ENCODE measurements around the gene ISLR.

The ISLR gene

GRCh38 chr15:74202452-74203401 lies 29.2 kb downstream of the ISLR start, which contains the start of gene STRA6:
STRA6 (minus strand) TSS chr15:74202787; CDS start chr15:74202267, 520 bp downstream.
- TF ChIP-seq REST (IDR thresholded peaks at IDR 0.05; ENCODE audit: insufficient read depth in 1 of 2, low read depth in 2 of 2, low read length in 2 of 2) (no peak), SIN3A (IDR thresholded peaks at IDR 0.05; ENCODE audit: borderline replicate concordance, insufficient read depth, low read length) (0 out of 2 replicates have a peak, but pooled peaks have one; percentile 26), TAF1 (IDR thresholded peaks at IDR 0.05; ENCODE audit: borderline replicate concordance, insufficient read depth, low read length) (no peak)

GRCh38 chr15:74203914-74204431 lies 30.5 kb downstream of the ISLR start:
- TF ChIP-seq REST (IDR thresholded peaks at IDR 0.05; ENCODE audit: insufficient read depth in 1 of 2, low read depth in 2 of 2, low read length in 2 of 2), result no peak
- no peak for TF ChIP-seq SIN3A (IDR thresholded peaks at IDR 0.05; ENCODE audit: borderline replicate concordance, insufficient read depth, low read length)
- TF ChIP-seq TAF1 (IDR thresholded peaks at IDR 0.05; ENCODE audit: borderline replicate concordance, insufficient read depth, low read length), result no peak
- no peak for TF ChIP-seq POLR2AphosphoS5 (IDR thresholded peaks at IDR 0.05; ENCODE audit: low read depth, low read length)
- no peak for TF ChIP-seq FOXP2 (optimal IDR thresholded peaks at IDR 0.05; ENCODE audit: borderline replicate concordance, extremely low read depth, extremely low read length, insufficient read depth)

- no peak for TF ChIP-seq REST (IDR thresholded peaks at IDR 0.05; ENCODE audit: insufficient read depth in 1 of 2, low read depth in 2 of 2, low read length in 2 of 2)
- no peak for TF ChIP-seq POLR2AphosphoS5 (IDR thresholded peaks at IDR 0.05; ENCODE audit: low read depth, low read length)
- no peak for TF ChIP-seq FOXP2 (optimal IDR thresholded peaks at IDR 0.05; ENCODE audit: borderline replicate concordance, extremely low read depth, extremely low read length, insufficient read depth)
- TF ChIP-seq SIN3A (IDR thresholded peaks at IDR 0.05; ENCODE audit: borderline replicate concordance, insufficient read depth, low read length), result no peak
- TF ChIP-seq TAF1 (IDR thresholded peaks at IDR 0.05; ENCODE audit: borderline replicate concordance, insufficient read depth, low read length), result no peak
These were observed 32.1 kb downstream of the ISLR start for GRCh38 chr15:74205582-74205947.

GRCh38 chr15:74206801-74207281 lies 33.3 kb downstream of the ISLR start:
- TF ChIP-seq FOXP2 (optimal IDR thresholded peaks at IDR 0.05; ENCODE audit: borderline replicate concordance, extremely low read depth, extremely low read length, insufficient read depth) (no peak), POLR2AphosphoS5 (IDR thresholded peaks at IDR 0.05; ENCODE audit: low read depth, low read length) (no peak), TAF1 (IDR thresholded peaks at IDR 0.05; ENCODE audit: borderline replicate concordance, insufficient read depth, low read length) (no peak), REST (IDR thresholded peaks at IDR 0.05; ENCODE audit: insufficient read depth in 1 of 2, low read depth in 2 of 2, low read length in 2 of 2) (no peak), SIN3A (IDR thresholded peaks at IDR 0.05; ENCODE audit: borderline replicate concordance, insufficient read depth, low read length) (no peak)
